Upper lobe of right lung (tissue), 1 donor: ENCODE measurements around the gene UST. TPM values are rescaled to one million over a fixed set of nuclear protein-coding genes. Genes with fewer than 3 reads are reported as not detected.

ENCODE experiments used
- ATAC-seq: fragments of 200-7000 bp; cut with Tn5 transposase; one replicate; pipeline ENCODE4 v1.9.1; 2020; ENCODE audit warnings: mild to moderate bottlenecking, moderate library complexity
- DNase-seq: peaks from one replicate; pipeline ENCODE4 v3.0.0-alpha.2; 2020
- H3K27ac ChIP-seq: fragments of 200-600 bp; one replicate; pipeline ENCODE4 v1.8.0; 2022
- H3K27me3 ChIP-seq: fragments of 200-600 bp; one replicate; pipeline ENCODE4 v1.8.0; 2022; ENCODE audit warnings: mild to moderate bottlenecking
- H3K36me3 ChIP-seq: fragments of 200-600 bp; one replicate; pipeline ENCODE4 v1.8.0; 2022
- H3K4me1 ChIP-seq: fragments of 200-600 bp; one replicate; pipeline ENCODE4 v1.8.0; 2022
- H3K4me3 ChIP-seq: fragments of 200-600 bp; one replicate; pipeline ENCODE4 v1.8.0; 2022; ENCODE audit warnings: mild to moderate bottlenecking
- H3K9me3 ChIP-seq: fragments of 200-600 bp; one replicate; pipeline ENCODE4 v1.8.0; 2022
- intact Hi-C: fragments of 100-400 bp; cut with DNase I; formaldehyde crosslinking; loops from one replicate; pipeline ENCODE4 v1.11.0; 2022
- total RNA-seq: library from RNA; stranded (reverse); fragmentation: NEBNext Ultra II Directional; extraction: Animal tissue kit (Norgen Biotek cat#: 25700); gene quantifications from one replicate; pipeline ENCODE4 v1.2.1, GENCODE V29; 2021
- TF ChIP-seq, protein P1 (sequence below): fragments of 200-600 bp; IDR thresholded peaks from one replicate; pipeline ENCODE4 v1.8.0; 2022; ENCODE audit warnings: antibody characterized with exemption
- donor health status: DM: no; HTN: yes; CAD: no; lungs with severe emphysema.

The UST gene
- total RNA-seq, 1 donor from 2014 or later, result 11.8 TPM

DNA sequence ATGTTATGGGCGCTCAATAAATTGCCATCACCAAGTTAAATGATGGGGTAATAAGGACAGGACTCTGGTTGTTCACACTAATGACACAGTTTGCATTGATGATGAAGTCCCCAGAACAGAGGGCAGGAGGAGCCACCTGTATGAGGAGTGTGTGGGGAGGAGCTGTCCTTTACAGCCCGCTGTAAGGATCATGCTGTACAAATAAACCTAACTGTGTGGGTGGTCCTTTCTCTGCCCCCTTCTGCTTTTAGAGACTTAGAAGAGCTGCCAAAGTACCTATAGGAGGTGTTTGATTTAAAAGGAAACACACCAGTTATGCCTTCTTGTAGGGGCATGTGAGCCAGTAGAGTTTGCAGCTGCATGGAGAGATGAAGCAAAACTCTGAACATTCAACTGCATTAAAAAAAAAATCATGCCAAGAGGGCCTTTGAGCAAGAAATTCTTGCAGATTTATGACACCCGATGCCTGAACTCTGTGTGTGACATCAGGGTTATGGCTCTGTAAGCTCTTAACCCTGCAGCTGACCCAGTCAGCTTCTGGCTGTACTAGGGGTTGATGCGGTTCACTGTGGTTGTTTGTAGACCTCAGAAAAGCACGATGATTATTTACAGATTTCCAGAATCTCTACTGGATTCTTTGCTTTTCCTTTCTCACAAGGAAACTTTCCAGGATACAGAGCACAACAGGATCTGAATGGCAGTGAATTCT lies 67.4 kb downstream of the UST start:
- H3K36me3 ChIP-seq, result no peaks in the 10 kb centered on the region
- ATAC-seq (no peak), DNase-seq (no peak)
- H3K4me3 ChIP-seq, result no peak overlapping the region
- TF ChIP-seq, protein P1, sequence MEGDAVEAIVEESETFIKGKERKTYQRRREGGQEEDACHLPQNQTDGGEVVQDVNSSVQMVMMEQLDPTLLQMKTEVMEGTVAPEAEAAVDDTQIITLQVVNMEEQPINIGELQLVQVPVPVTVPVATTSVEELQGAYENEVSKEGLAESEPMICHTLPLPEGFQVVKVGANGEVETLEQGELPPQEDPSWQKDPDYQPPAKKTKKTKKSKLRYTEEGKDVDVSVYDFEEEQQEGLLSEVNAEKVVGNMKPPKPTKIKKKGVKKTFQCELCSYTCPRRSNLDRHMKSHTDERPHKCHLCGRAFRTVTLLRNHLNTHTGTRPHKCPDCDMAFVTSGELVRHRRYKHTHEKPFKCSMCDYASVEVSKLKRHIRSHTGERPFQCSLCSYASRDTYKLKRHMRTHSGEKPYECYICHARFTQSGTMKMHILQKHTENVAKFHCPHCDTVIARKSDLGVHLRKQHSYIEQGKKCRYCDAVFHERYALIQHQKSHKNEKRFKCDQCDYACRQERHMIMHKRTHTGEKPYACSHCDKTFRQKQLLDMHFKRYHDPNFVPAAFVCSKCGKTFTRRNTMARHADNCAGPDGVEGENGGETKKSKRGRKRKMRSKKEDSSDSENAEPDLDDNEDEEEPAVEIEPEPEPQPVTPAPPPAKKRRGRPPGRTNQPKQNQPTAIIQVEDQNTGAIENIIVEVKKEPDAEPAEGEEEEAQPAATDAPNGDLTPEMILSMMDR, result no peak
- intact Hi-C loops, result no loop called here
- H3K27ac ChIP-seq, result no peak overlapping the region
- H3K4me1 ChIP-seq, result no peaks in the 10 kb centered on the region
- H3K27me3 ChIP-seq, result no peaks in the 10 kb centered on the region
- H3K9me3 ChIP-seq, result no peaks in the 10 kb centered on the region

DNA sequence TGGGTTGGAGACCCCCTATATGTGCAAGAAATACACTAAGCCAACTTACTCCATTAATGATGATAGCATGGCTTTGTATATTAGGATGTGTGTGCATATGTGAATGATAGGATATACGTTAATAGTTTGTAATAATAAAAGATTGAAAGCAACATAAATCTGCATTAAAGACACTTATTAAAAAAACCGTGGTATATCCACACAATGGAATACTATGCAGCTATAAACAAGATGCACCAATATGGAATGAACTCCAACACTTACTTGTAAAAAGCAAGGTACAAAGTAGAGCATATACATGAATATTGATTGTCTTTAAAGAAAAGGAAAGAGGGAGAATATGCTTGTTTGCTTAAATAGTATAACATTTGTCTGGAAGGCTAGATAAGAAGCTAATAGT lies 68.0 kb downstream of the UST start:
- ATAC-seq (no peak), DNase-seq (no peak)
- Histone ChIP-seq H3K4me1 (no peaks in the 10 kb centered on the region), H3K27me3 (no peaks in the 10 kb centered on the region), H3K36me3 (no peaks in the 10 kb centered on the region), H3K9me3 (no peaks in the 10 kb centered on the region), H3K4me3 (no peak overlapping the region), H3K27ac (no peak overlapping the region)
- intact Hi-C loops, result no loop called here
- TF ChIP-seq, protein P1, result no peak

DNA sequence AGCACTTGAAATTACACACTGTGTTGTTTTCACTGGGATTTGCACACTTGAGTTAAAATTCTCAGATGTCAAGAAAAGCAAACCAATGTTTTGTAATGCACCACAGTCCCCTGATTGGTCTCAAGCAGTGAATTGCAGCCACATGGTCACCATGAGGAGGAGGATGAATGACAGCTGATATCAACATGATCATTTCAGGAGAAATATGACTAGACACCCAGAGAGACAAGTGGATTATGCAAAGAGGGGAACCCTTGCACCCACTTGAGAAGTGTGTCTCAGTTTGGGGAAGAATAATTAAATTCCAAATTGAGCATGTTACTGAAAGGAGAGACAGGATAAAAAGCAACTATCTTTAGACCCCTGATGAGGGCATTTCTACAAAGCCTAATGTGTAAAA lies 69.3 kb downstream of the UST start:
- intact Hi-C loops, result no loop called here

DNA sequence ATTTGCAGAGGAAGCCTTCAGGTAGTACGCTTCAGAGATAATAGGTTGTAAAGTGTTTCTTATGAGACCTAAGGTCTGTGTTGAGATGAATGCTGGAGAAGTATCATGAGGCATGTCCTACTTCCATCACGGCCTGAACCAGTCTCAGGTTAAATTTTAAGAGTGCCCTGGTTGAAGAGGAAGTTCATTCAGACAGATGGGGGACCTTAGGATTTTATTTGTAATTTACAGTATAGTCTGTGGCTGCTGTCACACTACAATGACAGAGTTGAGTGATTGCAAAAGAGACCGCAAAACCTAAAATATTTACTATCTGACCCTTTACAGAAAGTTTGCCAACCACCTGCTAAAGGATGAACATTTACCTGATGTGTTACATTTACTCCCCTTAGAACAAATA lies 70.9 kb downstream of the UST start:
- TF ChIP-seq, protein P1, result no peak
- H3K9me3 ChIP-seq, result no peaks in the 10 kb centered on the region
- intact Hi-C loops, result no loop called here
- no peak for ATAC-seq
- no peaks in the 10 kb centered on the region for H3K36me3 ChIP-seq
- no peak overlapping the region for H3K4me3 ChIP-seq
- H3K27me3 ChIP-seq, result no peaks in the 10 kb centered on the region
- H3K27ac ChIP-seq, result no peak overlapping the region
- no peaks in the 10 kb centered on the region for H3K4me1 ChIP-seq
- no peak for DNase-seq

More for the DNA sequence above, 69.3 kb downstream of the UST start:
- Histone ChIP-seq H3K27me3 (no peaks in the 10 kb centered on the region), H3K36me3 (no peaks in the 10 kb centered on the region), H3K27ac (no peak overlapping the region), H3K4me3 (no peak overlapping the region), H3K9me3 (no peaks in the 10 kb centered on the region), H3K4me1 (no peaks in the 10 kb centered on the region)
- DNase-seq (no peak), ATAC-seq (no peak)
- TF ChIP-seq, protein P1, result no peak

DNA sequence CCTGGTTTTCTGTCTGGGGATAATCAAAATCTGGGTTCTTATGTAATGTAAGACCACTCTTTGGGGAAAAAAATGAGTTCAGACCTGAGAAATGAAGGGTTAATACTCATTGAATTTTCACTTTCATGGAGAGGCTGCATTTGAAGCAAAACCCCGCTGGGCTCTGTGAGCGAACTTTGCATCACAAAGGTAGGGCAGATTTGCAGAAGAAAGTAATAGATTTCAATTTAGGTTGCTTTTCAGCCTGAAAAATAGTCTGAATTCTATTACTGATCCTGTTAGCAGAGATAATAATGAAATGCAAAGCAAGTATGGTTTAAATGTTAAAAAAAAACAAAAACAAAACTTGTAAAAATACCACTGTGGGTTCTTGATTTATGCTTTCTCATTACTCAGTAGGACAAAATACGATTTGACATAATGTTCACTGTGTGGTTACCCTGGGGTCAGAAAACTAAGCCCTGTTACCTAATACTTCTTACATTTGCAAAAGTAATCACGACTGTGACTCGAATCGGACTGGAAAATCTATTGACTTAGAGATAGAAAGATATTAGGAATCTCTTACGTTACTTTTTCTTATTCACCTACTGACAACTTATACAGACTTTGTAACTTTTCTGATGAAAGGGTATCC lies 72.2 kb downstream of the UST start:
- TF ChIP-seq, protein P1, result no peak
- no peaks in the 10 kb centered on the region for H3K4me1 ChIP-seq
- intact Hi-C loops, result no loop called here
- no peak overlapping the region for H3K4me3 ChIP-seq
- ATAC-seq (no peak), DNase-seq (no peak)
- H3K27me3 ChIP-seq, result no peaks in the 10 kb centered on the region
- H3K27ac ChIP-seq, result no peak overlapping the region
- no peaks in the 10 kb centered on the region for H3K36me3 ChIP-seq
- no peaks in the 10 kb centered on the region for H3K9me3 ChIP-seq
